Fibroblast of peridontal ligament (primary cell): ENCODE results near the gene PKHD1.

Experiments
- DNase-seq: peaks from one replicate; pipeline ENCODE4 v3.0.0-alpha.2; 2010; ENCODE audit errors: extremely low read depth

PKHD1 gene

DNA sequence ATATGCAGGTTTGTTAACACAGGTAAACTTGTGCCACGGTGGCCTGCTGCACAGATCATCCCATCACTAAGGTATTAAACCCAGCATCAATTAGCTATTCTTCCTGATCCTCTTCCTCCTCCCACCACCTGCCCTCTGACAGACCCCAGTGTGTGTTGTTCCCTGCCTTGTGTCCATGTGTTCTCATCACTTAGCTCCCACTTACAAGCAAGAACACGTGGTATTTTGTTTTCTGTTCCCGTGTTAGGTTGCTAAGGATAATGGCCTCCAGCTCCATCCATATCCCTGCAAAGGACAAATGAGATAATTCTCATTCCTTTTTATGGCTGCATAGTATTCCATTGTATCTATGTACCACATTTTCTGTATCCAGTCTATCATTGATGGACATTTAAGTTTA lies 294.0 kb downstream of the PKHD1 start:
- no peak for DNase-seq

DNA sequence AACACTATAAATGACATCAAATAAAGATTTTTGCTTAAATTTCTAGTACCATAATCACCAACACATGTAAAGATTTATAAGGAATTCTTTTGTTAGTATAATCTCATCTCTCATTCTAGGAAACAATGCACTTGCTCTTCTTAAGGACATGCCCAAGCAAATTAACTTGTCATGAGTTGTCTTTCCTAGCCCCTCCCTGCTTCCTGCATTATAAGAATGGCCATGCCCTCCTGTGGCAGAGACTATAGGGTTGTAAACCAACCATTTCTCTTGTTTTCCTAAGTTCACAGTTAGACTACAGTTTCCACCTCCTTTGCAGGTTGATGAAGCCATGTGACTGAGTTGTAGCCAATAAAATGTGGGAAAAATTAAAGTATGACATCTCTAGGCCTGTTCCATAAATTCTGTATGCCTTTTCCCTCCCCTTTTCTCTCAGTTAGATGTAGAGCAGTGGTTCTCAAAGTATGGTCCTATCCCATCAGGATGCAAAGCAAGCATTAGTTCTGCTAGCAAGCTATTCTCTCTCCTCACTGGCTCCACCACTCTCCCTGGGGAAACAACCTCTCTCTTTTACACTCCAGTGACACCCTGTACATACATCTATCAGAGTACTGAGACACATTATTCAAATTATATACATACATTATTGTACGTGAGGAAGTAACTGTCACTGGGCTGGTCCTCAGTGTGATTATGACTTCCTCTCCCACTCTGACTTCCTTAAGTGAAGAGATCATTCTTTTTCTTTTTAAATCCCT lies 295.0 kb downstream of the PKHD1 start:
- no peak for DNase-seq

DNA sequence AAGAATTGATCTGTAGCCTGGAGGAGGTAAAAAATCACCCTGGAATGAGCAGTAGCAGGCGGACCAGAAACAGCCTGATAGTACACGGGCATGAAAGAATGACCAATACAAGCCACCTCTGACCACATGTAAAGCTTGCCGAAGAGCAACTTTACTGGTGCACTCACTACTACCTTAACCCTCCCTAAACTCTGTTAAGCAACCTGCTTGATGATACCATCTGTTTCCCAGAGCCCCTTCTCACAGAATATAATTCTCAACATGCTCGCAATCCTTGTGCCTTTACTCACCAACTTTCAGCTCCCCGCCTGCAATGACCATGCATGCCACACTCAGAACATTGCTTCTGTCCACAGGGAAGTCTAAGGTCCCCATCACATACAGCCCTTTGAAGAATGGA lies 296.5 kb downstream of the PKHD1 start:
- no peak for DNase-seq

DNA sequence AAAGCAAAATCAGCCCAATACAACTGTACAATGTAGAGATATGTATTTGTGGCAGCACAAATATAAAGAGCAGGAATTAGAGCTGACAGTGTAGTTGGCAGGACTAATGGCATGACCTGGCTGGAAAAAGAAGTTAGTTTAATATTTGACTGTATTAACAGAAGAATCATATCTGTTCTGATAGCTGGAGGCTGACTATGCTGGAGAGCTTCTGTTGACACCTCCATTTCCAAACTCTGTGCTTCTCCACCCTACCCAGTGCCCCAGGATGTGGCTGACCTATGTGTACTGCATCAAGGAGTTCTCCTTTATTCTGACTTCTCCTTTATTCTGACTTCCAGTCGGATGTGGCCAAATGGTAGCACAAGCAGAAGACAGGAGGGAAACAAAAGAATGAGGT lies 299.3 kb downstream of the PKHD1 start:
- DNase-seq = no peak

DNA sequence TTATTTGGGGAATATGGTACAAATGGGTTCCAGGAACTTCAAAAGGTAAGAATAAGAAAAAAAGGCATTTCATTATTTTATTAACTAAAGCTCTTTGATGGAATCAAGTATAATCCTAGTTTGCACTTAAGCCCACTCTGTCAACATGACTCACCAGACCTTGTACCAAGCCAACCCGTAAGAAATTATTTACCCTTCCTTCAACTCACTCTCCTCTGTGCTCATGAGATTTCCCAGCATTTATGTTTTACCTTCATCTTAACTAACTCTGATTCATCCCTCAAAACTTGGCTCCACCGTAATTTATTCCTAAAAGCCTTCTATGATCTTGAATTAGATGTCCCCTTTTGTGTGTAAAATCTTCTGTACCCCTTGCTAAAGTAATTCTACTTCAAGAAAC lies 308.7 kb downstream of the PKHD1 start:
- DNase-seq = no peak

DNA sequence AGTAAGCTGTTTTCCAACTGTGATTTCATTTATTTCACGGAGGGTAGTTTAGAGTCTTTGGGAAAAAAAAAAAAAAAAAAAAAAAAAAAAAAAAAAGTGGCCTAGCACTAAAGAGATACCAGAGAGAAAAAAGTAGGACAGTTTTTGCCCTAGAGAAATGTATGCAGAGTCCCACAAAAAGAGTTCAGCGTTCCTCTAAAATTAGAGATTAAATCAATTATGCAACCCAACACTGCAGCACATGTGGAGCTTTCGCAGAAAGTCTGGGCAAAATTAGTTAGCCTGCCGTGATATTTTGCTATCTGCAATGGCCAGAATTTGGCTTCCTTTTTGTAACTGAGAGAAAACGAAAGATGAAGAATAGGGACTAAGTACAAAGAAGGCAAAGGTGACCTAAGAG lies 309.8 kb downstream of the PKHD1 start:
- no peak for DNase-seq

DNA sequence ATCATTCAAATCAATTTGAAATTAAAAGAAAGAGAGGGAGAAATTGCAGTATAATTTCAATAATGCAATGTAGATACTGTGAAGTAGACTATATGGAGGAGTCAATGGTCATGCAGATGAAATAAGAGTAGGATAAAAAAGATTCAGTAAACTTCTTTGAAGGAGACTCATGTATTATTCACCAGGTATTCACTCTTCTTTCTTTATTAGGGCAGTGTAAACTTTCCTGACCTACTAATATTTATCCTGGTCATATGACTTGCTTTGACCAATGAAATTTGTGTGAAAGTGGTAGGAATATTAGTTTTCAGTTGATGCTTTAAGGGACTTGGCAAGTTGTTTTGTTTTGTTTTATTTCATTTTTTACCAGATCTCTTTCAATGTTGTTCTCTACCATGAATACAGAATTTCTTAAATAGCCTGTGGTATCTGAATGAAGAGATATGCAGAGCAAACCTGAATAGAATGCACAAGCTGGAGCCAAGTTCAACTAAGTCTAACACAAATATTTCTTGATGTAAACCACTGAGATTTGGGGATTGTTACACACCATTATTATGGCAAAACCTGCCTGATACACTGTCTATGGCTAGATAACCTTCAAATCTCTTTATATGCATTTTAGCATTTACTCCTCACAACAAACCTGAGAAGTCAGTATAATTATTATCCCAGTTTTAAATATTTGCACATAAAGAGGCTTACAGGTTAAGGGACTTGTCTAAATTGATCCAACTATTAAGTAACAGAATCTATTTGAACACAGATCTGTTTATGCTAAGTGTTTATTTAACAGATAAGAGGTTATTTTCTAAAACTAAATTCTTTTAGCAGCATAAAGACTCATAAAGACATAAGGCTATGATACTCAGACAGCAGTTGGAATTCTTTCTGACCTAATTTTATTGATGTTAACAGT lies 311.2 kb downstream of the PKHD1 start:
- no peak for DNase-seq

DNA sequence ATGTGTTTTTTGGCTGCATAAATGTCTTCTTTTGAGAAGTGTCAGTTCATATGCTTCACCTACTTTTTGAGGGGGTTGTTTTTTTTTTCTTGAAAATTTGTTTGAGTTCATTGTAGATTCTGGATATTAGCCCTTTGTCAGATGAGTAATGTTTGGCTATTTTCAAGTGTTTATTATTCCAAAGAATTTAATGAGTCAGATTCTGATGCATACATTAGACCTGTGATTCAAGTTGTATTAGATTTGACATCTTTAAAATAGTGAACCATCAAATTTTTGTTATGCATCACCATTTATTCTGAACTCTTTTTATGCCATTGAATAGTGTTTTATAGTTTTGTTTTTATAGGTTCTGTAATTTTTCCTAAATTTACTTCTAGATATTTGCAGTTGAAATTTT lies 319.3 kb downstream of the PKHD1 start:
- no peak for DNase-seq

DNA sequence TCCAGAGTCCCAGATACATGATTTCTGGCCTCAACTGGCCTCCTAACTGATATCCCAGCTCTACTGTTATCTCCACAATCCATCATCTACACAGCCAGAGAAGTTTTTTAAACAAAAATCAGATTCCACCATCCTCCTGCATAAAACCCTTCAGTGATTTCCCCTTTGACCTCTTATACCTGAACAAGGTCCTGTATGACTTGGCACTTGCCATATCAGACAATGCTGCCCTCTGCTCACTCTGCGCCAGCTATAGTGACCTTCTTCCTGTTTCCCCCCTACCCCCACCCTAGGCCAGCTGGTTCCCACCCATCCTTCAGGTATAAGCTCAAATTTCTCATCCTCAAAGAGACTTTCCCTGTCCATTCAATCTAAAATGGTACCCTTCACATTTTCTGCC lies 322.2 kb downstream of the PKHD1 start:
- DNase-seq = no peak

DNA sequence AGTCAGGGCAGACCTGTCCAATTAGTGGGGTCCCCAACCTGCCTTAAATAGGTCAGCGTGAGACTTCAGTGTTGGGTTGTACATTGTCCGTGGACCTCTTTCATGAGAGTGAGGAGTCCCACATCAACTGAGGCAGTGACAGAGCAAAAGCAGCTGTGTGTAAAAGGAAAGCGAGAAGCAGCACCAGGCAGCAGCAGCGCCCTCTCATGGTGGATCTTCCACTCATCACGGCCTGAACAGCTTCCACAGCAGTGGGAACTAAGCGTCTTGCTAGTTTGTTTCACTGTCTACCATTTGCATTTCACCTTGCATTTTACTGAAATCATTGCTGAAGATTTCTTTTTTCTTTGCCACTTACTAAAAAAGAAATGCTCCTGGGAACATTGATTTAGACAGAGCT lies 333.8 kb downstream of the PKHD1 start:
- DNase-seq = no peak

DNA sequence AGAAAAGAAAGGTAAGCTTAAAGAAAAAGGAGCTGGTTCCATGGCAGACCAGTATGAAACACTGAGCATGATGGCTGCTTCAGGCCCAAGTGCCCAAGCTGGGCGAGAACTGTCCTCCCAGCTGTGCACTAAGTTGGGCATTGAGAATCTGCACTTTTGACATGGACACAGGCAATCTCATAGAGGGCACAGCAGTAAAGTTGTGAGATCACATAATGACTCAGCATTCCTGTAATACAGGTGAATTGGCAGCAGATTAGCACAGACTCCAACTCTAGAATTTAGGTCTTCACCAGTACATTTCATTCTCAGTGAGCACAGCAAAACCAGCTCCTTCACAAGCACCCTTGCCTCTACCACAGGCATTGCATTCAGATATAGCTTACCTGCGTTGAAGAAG lies 343.4 kb downstream of the PKHD1 start:
- DNase-seq = no peak

DNA sequence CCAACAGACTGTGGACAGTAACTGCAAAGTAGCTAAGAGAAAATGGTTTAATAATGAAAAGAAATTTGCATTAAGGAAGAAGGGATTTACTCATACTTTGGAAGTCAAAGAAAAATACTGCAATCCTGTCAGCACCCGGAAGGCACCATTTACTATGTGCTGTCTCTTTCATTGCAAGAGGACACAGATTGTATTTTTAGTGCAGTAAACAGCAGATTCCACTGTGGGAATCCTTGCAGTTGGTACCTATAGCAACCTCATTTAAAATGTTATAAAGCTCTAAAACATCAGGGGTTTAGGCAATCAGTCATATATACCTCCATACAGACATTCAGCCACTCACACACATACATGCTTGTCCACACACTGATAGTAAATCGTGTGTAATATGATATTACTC lies 346.8 kb downstream of the PKHD1 start:
- DNase-seq = no peak

DNA sequence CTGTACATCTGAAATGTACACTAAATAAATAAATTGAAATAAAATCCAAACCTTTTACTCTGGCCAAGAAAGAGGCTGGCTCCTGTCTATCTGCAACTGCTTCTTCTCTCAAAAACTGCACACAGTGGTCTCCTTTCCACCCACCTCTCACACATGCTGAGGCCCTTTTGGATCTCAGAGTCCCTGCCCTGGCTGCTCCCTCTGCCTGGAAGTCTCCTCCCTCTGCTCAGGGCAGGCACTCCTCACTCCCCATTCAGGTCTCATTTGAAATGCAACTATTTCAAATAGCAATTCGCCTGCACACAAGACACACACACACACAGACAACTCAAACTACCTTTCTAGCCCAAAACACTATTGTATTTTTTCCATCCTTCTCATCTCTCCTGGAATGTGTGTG lies 348.8 kb downstream of the PKHD1 start:
- DNase-seq = no peak

DNA sequence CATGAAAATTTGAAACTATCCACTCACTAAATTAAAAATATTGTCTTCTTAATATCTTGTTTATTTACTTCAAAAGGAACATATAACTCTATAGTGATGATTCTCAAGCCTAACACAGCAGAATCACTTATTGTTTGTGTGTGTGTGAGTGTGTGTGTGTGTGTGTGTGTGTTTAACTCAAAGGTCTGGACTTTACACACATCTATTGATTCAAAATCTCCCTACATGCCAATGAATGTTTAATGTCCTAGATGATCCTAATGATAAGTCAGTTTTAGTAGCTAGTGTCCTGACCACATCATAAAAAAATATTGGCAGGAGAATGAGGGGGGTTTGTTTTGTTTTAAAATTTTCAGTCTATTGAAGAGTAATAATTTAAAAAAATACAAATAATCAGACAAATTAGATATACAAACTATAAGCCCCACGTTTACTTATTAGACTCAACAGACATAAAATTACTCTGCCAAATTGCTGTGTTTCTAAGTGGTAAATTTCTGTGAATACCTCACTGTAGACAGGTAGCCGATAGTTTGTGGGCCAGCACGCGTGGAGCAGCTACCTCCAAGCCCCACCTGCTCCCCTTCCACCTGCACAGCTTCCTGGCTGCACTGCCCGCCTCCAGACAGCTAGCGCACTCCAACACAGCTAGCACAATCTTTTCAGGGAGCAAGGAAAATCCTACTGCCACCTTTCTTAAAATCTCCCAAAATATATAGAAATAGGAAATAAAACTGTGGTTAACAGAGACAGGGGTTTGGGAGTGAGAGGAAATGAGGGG lies 349.6 kb downstream of the PKHD1 start:
- no peak for DNase-seq

DNA sequence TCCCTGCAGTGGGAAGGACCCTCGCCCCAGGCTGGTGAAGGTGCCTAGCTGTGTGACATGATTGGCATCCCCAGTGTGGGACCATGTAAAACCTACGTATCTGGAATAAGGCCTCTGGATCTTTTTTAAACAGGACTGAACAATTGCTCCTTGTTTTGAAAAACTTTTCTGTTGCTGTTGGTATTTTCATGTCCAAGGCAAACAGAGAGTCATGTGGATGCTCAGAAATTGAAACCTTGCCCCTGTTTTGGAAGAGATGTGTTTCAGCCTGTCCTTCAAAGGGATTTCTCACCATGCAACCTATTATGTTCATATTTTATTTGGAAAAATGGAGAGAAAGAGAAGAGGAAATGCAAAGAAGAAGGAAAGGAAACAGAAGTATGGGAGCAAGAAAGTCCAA lies 362.3 kb downstream of the PKHD1 start:
- DNase-seq = no peak

DNA sequence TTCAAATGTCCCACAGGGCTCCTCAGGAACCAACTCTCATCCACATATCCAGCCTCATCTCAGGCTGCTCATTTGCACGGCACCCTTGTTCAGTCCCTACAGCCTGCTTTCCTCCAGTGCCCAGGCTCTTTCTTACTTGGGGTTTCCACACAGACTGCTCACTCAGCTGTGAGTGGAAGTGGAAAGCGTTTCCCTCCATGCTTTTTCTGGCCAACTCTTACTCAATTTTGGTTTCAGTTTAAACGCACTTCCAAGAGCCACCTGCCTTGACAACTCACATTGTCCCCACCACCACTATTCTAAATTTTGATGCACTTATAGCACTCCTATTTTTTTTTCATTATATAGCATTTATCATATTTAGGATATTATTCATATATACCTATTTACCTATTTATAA lies 367.1 kb downstream of the PKHD1 start:
- DNase-seq = no peak

DNA sequence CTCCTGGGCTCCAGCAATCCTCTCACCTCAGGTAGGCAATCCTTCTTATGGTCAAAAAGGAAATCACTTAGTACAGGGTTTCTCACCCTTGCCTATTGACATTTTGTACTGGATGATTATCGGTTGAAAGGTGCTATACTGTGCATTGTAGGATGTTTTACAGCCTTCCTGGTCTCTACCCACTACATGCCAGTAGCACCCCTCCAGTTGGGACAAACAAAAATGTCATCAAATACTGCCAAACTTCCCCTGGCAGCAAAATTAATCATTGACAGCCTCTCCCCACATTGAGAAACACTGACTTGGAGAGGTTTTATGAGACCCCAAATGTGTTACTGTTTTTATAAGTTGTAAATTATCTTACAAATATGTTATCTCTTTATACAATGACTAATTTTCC lies 368.1 kb downstream of the PKHD1 start:
- DNase-seq = no peak

DNA sequence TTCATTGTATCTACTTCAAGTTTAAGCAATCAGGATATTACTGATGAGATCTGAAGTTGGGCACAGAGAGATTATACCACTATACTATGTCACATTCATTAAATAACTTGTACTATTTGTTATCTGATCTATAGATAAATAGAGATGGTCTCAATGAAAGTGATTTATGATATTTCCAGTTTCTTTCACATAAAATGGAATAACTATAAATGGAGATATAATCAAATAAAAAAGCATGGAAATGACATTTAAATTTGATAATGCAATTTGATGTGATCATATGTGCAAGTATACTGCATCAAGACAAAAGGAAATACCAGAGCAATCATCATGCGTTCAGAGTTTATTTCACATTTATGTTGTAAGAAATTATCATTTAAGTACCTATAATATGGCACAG lies 368.9 kb downstream of the PKHD1 start:
- no peak for DNase-seq

DNA sequence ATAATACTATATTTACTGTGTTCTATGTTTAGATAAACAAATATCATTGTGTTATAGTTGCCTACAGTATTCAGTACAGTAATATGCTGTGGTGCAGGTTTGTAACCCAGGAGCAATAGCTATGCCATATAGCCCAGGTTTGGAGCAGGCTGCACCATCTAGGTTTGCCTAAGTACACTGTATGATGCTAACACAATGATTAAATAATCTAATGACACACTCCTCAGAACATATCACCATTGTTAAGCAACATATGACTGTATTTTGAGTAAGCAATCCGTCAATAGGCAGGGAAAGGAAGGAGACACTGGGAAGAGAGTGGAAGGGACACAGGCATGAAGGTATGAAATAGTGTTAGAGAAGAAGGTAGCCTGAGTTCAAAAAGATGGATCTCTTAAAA lies 369.9 kb downstream of the PKHD1 start:
- DNase-seq = no peak

DNA sequence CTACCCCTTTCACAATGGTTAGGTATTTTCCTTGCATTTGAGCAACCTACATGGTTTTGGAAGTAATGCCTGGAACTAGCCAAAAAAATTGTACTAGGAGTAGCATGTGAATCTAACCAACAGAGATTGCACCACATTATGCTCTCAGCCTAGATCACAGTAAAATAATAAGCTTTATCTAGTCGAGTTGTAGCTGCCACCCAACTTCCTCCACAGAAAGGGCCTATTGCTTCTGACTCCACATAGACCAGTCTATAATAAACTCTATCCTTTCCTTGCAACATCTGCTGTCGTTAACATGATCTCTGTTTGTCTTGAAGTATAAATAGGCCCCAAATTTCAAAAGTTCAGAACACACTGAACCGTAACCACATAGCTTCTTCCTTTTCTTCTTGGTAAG lies 375.5 kb downstream of the PKHD1 start:
- DNase-seq = no peak

DNA sequence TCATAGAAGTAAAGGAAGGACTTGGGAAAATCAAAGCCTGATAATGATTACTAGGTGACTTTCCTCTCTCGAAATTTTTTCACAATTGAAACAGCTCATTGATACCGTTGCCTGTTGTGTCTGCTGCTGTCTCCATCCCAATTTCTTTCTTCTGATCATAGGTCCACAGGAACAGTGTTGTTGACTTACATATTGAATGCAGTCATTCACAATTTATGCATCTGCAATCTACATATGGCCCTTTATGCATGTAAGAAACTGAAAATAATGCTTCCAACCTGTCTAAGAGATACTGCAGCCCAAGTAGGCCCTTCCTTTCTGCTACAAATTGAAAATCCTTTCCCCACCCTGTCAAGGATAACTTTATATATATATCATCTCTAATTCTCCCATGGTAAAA lies 381.3 kb downstream of the PKHD1 start:
- DNase-seq = no peak

DNA sequence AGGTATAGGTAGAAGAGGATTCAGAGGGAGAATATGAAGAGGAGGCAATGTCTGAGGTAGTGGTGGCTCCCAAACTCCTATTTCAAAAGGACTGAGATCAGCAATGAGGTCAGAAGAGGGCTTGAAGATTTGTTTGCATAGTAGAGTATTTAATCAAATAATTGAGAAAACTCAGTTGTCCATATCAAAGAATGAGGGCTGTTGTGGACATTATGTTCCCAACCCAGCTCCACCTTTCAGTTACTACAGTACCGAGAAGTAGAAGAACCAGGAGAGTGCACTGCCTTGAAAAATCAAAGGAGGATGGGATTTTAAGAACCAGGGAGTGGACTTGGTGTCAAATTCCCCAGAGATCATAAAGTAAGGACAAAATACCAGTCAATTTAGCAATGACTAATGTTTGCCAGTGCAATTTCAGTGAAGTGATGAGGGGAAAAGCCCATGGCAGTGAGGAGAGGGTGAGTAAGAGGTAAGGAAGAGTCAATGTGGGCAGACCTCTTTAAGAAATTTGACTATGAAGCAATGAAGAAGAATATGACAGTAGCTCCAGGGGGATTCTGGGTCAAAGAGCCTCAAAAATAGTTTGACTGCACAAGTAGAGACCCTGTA lies 382.4 kb downstream of the PKHD1 start:
- no peak for DNase-seq
